HG02938 (cell line): ENCODE data around the gene TBC1D19.
A peak's percentile ranks its signal among the peaks of the same experiment; 100 is the strongest.

Experiments used
- ATAC-seq: cut with Tn5 transposase; IDR thresholded peaks from one replicate; pipeline ENCODE4 v1.9.1; 2021; ENCODE audit warnings: mild to moderate bottlenecking, moderate library complexity; ENCODE audit not compliant: unreplicated experiment

TBC1D19 gene

DNA sequence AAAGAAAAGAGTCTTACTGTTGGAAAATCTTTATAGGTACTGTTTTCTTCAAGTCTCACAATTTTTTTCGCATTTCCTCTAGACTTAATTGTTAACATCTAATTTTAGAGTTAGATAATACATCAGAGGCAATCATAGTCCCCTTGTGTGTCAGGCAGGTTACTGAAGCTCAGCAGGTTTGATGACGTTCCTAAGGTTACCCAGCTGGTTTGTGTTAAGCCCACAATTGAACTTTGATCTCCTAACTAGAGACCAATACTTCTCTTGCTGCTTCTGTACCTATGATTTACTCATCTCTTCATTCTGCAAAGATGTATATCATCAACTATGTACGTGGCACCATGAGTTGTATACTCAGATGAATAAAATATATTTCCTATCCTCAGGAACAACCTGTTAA, 145.1 kb downstream of the TBC1D19 start:
- no peak for ATAC-seq

DNA sequence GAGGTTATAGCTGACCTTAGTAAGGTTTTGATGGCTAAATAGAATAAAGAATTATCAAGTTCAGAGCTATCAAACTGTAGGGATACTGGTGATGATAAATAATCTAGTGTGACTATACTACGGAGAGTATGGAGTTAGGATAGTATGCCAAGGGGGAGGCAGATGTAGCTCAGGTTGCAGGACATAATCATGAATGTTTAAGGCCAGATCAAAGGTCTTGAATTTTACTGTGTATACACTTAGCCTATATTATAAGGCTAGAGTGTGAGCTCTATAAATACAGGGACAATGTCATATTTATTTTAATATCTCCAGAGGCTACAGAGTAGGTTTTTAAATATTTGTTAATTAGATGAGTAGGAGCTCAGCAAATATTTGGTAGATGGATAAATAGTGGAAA, 145.7 kb downstream of the TBC1D19 start:
- no peak for ATAC-seq

- ATAC-seq, result peak; percentile 93
These were observed 147.6 kb downstream of the TBC1D19 start for GRCh38 chr4:26731351-26732035.

DNA sequence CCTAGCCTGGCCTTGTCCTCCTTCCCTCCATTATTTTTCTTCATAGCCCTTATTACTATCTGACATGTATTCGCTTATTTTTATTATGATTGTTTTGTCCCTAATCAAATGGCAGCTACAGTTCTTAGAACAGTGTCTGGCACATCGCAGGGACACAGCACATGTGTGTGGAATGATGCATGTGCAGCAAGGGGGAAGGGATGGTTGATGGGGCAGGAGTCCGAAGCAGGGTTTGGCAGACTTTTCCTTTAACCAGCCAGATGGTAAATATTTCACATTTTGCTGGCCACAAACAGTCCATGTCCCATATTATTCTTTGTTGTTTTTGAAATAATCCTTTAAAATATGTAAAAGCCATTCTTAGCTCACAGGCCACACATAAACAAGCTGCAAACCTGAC, 148.5 kb downstream of the TBC1D19 start:
- ATAC-seq, result no peak

- ATAC-seq, result no peak
These were observed 152.7 kb downstream of the TBC1D19 start for GRCh38 chr4:26736621-26737020.

DNA sequence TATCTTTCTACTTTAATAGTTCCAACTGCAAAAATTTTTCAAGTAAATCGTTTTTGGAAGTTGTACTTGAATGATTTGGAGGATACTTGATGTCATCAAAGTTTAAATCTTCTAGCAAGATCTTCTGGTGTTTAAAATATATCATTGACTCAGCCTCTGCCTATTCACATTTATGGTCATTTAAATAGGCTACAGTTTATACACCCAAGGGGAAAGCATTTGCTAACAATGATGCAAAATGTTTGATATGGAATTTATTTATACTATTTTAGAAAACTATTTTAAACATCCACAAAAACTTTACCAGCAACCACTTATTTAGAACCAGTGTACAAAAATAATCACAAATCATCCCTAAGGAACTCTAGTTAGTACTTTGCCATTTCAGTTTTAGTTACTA, 153.5 kb downstream of the TBC1D19 start:
- ATAC-seq, result no peak

DNA sequence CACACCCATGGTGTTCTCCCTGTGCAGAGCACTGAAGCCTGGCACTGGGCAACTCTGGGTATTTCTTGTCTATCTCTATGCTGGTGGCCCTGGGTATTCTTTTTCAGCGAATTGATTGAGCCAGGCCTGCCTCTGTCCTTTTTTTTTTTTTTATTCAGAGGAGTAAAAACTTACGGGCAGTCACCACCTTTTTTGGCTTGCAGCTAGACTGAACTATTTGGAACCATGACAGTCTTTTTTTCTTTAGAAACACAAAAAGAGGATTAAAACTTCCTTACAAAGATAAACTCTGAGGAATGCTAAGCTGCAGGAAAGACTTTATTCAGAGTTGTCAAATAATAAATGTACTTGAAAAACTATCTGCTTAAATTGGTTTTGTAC, 157.6 kb downstream of the TBC1D19 start:
- no peak for ATAC-seq

DNA sequence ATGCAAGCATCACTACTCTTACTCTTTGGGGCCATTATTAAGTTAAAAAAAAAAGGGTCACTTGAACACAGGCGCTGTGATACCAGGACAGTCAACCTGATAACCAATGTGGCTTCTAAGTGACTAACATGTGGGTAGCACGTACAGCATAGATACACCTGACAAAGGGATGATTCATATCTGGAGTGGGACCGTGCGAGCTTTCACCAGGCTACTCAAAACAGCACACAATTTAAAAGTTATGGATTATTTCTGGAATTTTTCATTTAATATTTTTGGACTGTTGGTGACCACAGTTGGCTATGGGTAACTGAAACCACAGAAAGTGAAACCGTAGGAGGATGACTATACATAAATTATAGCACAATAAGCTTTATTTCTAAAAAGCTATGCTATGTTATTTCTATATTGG, 162.9 kb downstream of the TBC1D19 start:
- peak; percentile 99 for ATAC-seq

DNA sequence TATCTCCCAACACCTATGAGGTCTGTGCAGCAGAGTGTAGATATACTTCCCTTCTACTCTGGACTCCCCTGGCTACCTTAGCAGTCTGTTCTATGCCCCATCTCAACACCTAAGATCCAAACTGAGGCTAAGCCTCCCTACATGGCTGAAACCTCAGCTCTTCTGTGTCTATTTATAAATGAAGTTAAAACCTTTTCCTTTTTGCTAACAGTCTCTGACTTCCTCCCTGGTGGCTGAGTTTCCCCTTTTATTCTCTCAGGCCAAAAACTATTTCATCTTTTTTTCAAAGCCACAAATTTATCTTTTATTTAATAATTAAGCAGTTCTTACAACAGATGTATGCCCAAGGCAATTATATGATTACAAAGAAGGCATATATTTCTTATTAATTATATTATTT, 164.9 kb downstream of the TBC1D19 start:
- ATAC-seq, result no peak

DNA sequence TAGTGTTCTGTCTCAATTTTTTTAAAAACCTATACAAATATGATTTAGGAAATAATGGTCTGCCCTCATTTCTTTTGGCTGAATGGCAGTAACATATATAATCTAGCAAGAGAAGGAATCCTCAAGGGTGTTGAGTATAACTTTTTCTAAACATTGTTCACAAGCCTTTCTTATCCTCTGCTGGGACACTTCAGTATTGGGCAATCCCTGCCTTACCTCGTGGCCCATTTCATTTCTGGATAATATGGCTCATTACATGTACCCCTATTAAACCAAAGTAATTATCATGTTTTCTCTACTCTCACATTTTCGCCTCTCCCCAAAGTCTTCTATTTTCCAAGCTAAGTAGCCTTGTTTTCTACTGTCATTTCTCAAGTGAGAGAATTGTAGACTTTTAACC, 166.0 kb downstream of the TBC1D19 start:
- ATAC-seq, result no peak

GRCh38 chr4:26751004-26751403, 167.1 kb downstream of the TBC1D19 start:
- no peak for ATAC-seq

DNA sequence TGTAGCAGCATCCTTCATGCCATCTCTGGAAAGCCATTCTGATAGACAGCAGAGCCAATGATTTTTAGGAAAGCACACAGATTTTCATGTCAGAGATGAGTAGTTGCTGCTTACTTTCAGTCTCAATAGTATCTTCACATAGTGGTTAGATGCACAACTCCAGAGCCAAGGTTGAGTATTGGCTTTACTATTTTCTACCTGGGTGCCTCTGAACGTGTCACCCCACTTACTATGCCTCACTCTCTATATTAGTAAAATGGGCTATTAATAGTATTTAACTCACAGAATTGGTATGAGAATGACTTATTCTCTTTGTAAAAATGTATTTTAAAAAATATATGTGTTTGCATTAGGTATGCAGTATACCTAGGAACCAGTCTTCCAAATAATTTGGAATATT, 168.0 kb downstream of the TBC1D19 start:
- peak; percentile 95 for ATAC-seq

GRCh38 chr4:26753187-26753586, 169.3 kb downstream of the TBC1D19 start:
- no peak for ATAC-seq

- ATAC-seq, result no peak
These were observed 169.7 kb downstream of the TBC1D19 start for GRCh38 chr4:26753617-26754016.

DNA sequence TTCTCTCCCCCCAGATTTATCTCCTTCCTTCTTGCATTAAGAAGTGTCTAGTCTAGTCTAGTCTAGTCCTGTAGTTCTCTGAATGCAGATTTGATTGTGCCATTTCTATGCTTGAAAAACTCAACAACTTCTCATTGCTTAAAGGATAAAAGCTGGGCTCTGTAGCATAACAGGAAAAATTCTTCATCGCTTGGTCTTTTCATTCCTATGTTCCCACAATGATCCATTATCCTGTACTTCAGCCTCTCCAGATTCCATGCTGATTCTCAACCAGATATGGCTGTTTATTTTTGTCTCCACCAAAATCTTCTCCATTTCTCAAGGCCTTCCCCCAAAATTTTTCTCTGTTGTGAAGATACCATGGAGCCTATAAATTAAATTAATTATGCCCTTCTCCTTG, 173.9 kb downstream of the TBC1D19 start:
- no peak for ATAC-seq

DNA sequence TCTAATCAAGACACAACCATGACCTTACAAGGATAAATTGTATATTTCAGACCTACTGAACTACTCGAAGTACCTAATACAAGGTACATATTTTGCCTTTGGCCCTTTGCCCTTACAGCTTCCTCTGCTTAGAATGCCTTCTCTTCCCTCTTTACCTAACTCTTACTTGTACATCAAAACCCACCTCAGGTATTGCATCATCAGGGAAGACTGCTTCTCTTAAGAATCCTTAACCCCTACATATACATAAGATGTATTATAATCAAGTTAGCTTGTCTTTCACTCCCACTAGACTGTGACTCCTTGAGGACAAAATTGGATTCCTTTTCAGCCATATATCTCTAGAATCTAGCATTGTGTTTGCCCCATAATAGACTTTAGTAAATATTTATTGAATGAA, 175.0 kb downstream of the TBC1D19 start:
- no peak for ATAC-seq

- ATAC-seq, result no peak
These were observed 178.8 kb downstream of the TBC1D19 start for GRCh38 chr4:26762650-26763049.

DNA sequence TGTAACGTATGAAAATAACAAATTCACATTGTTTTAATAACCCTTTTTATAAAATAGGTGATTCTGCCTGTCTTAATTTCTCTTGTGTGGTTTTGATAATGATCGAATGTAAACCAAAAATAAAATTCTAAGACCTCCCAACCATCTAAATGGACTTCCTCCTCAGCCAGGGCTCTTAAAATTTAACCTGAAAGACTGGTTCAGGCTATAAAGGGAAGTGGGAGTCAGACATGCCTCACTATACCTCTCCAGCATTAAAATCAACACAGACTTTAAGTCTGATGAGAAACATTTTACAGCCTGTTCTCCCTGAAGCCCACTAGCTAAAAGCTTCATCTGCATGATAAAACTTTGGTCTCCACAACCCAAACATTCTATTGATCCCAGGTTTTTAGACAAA, 179.2 kb downstream of the TBC1D19 start:
- ATAC-seq, result no peak

- ATAC-seq, result no peak
These were observed 179.8 kb downstream of the TBC1D19 start for GRCh38 chr4:26763648-26764047.

DNA sequence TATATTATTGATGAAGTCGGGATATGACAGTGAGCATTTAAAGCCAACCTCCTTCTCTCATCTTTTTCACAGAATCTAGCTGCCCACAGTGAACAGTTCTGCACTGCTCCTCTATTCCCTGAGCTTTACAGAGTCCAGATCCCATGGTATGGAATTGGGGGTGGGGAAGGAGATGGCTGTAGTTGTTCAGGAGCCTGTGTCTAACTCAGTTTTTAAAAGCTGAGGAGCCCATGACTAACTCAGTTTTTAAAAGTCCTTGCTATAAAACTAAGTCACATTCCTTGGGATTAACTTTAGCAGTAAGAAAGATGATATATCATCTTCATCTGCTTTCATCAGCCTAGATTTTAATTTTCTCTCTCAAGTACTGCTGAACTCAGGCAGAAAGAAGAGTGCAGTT, 180.3 kb downstream of the TBC1D19 start:
- no peak for ATAC-seq

DNA sequence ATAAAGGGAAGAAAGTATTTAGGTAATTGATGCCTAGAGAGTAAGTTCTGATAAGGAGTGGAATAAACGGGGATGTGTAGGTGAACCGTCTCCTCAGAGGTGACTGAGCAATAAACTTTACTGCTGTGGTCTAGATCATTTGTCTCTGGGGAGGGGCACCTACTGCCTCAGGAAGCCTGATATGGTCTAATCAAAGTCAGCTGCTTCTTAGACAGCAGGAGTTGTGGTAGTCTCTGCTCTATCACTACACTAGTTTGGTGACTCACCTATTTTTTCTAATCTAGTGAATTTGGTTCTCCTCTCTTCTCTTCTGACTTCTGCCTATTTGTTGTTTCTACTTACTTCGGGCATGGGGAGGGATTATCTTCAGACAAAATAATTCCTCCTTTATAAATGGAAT, 181.6 kb downstream of the TBC1D19 start:
- ATAC-seq, result no peak

DNA sequence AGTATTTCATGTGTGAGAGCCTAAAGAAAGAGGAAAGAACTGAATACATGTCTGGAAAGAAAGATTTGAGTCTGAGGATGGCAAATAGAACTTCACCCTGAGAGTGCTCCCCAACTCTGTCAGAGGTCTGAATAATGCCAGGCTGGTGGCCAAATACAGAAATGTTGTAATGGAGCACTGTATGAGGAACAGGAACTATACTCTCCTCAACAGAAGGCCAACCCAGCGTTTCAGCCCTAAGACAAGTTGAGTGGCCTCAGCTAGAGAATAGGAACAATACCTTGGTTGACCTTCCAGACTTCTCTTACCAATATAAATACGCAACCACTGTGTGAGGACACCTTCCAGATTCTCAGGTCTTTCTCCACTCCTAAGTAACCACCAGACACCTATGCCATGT, 182.3 kb downstream of the TBC1D19 start:
- peak; percentile 75 for ATAC-seq

GRCh38 chr4:26772096-26772873, 188.4 kb downstream of the TBC1D19 start:
- no peak for ATAC-seq
